Psoas muscle (tissue), 8 donors: ENCODE results near the gene FOXP3. TPM values are rescaled to one million over a fixed set of nuclear protein-coding genes. Genes with fewer than 3 reads are reported as not detected.
A peak's percentile ranks its signal among the peaks of the same experiment; 100 is the strongest.

Source experiments
- ATAC-seq, 4 donors: fragments of 200-7000 bp; cut with Tn5 transposase; one replicate each; pipeline ENCODE4 v1.9.1; 2020; ENCODE audit warnings: moderate library complexity in 3 of 4, mild to moderate bottlenecking in 2 of 4
- DNase-seq, 2 donors: peaks; one replicate each; pipeline ENCODE4 v3.0.0-alpha.2; 2020
- H3K27ac ChIP-seq: fragments of 200-600 bp; one replicate; pipeline ENCODE4 v1.8.0; 2022
- H3K27me3 ChIP-seq, 3 donors: fragments of 200-600 bp in 1 of 3; one replicate each; pipeline versions ENCODE4 v1.6.1 to v1.8.0; 2013 to 2022; ENCODE audit warnings: low read length in 2 of 3, mild to moderate bottlenecking in 2 of 3, moderate library complexity in 1 of 3; ENCODE audit not compliant: insufficient read depth in 3 of 3
- H3K36me3 ChIP-seq, 2 donors: fragments of 200-600 bp in 1 of 2; one replicate each; pipeline versions ENCODE4 v1.6.1 to v1.8.0; 2013 to 2022; ENCODE audit warnings: low read depth in 1 of 2, mild to moderate bottlenecking in 1 of 2, moderate library complexity in 1 of 2; ENCODE audit not compliant: insufficient read depth in 1 of 2
- H3K4me1 ChIP-seq: fragments of 200-600 bp; one replicate; pipeline ENCODE4 v1.8.0; 2022
- H3K4me3 ChIP-seq: fragments of 200-600 bp; one replicate; pipeline ENCODE4 v1.8.0; 2022; ENCODE audit warnings: mild to moderate bottlenecking
- H3K9me3 ChIP-seq: fragments of 200-600 bp; one replicate; pipeline ENCODE4 v1.8.0; 2022
- WGBS, 3 donors: extraction: QIAGEN DNeasy Blood & Tissue Kit; methylation state at CpG; one replicate each; pipeline versions ENCODE4 v1.1.6 to v1.1.7; 2013; 5-methylcytosine and 5-hydroxymethylcytosine counted together
- intact Hi-C, 2 donors: fragments of 100-400 bp; cut with DNase I; formaldehyde crosslinking; loops; one replicate each; pipeline versions ENCODE4 v1.11.0 to v1.14.2; 2022
- polyA plus RNA-seq, 3 donors: library from polyadenylated mRNA; stranded (reverse); fragments of 200-250 nt; gene quantifications; one replicate each; pipeline ENCODE4 v1.2.3, GENCODE V29; 2013
- total RNA-seq, 4 donors: library from RNA; stranded (reverse); fragmentation: NEBNext Ultra II Directional in 2 of 4; extraction: Animal tissue kit (Norgen Biotek cat#: 25700) in 2 of 4; gene quantifications; one replicate each; pipeline versions ENCODE4 v1.2.1 to v1.2.4, GENCODE V29; 2021 to 2023
- TF ChIP-seq, protein P1 (sequence below): fragments of 200-600 bp; IDR thresholded peaks from one replicate; pipeline ENCODE4 v1.8.0; 2022; ENCODE audit warnings: antibody characterized with exemption
- donor health status: healthy with polysubstance abuse.
- donor health status: DM: no; HTN: no; CAD: no; lungs with moderate emphysema.
- donor health status: Bipolar disorder and iron deficiency.
- donor health status: healthy.
- donor health status: DM: yes; HTN: yes; CAD: no.
- donor health status: DM: no; HTN: no; CAD: no.
- donor health status: DM: no; HTN: no; CAD: no.
- donor health status: DM: yes; HTN: yes; CAD: no.

FOXP3 gene
- total and polyA plus RNA-seq, 7 donors: 0.03 to 0.05 TPM; not detected in 5

DNA sequence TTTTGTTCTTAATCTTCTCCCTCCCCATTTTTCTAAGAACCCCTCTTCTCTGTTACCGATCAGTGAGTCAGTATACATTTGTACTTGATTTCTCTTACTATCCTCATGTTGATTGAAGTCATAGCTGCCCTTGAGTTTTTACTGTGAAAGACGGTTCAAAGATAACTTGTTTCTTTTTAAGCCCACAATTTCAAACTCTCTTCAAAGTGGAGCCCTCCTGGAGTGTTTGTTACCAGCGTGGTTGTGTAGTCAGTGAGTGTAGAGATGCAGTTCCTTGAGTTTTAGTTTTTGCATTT is 13.0 kb upstream of the FOXP3 start:
- no peaks in the 10 kb centered on the region for H3K4me1 ChIP-seq
- no peak for DNase-seq
- no peaks in the 10 kb centered on the region for H3K36me3 ChIP-seq
- H3K4me3 ChIP-seq: no peak overlapping the region
- peak overlapping the region; percentile 3 for H3K27ac ChIP-seq
- TF ChIP-seq, protein P1, sequence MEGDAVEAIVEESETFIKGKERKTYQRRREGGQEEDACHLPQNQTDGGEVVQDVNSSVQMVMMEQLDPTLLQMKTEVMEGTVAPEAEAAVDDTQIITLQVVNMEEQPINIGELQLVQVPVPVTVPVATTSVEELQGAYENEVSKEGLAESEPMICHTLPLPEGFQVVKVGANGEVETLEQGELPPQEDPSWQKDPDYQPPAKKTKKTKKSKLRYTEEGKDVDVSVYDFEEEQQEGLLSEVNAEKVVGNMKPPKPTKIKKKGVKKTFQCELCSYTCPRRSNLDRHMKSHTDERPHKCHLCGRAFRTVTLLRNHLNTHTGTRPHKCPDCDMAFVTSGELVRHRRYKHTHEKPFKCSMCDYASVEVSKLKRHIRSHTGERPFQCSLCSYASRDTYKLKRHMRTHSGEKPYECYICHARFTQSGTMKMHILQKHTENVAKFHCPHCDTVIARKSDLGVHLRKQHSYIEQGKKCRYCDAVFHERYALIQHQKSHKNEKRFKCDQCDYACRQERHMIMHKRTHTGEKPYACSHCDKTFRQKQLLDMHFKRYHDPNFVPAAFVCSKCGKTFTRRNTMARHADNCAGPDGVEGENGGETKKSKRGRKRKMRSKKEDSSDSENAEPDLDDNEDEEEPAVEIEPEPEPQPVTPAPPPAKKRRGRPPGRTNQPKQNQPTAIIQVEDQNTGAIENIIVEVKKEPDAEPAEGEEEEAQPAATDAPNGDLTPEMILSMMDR: no peak
- intact Hi-C loops: no loop called here
- 70 to 85% (median 75%) methylated on average over 3 of the region's 3 CpGs for WGBS, 3 donors
- H3K9me3 ChIP-seq: no peaks in the 10 kb centered on the region
- ATAC-seq: no peak
- H3K27me3 ChIP-seq: peaks cover 0 to 4% (median 0%) of the 10 kb centered on the region in 3 donors

- Histone ChIP-seq H3K4me1 (no peaks in the 10 kb centered on the region), H3K27ac (peak overlapping the region; percentile 3), H3K9me3 (no peaks in the 10 kb centered on the region), H3K4me3 (no peak overlapping the region), H3K36me3 (no peaks in the 10 kb centered on the region), H3K27me3 (peaks cover 0 to 4% (median 0%) of the 10 kb centered on the region in 3 donors)
- WGBS, 3 donors: 41 to 60% (median 50%) methylated on average over 19 of the region's 19 CpGs
- DNase-seq (no peak), ATAC-seq (peak; percentile 44 to 69 (median 58))
- TF ChIP-seq, protein P1: no peak
- intact Hi-C loops: no loop called here
These were observed 12.4 kb upstream of the FOXP3 start for GRCh38 chrX:49276671-49277534.

DNA sequence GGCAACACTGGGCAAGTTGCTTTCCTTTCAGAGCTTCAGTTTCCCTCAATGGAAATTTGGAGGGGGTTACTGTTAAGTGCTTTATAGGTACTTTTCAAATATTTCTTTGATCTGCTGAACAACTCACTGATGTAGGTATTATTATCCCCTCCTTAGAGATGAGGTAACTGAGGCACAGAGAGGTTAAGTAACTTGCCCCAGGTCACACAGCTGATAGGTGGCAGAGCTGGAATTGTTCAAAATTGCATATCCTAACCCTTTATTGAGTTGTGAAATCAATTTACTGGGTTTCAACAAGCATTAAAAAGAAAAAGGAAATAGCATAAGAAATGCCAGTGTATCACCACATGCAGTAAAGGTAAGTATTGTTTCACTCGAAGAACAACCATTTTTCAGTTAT is 11.7 kb upstream of the FOXP3 start:
- ATAC-seq (no peak), DNase-seq (no peak)
- Histone ChIP-seq H3K4me1 (no peaks in the 10 kb centered on the region), H3K4me3 (no peak overlapping the region), H3K36me3 (no peaks in the 10 kb centered on the region), H3K27ac (no peak overlapping the region), H3K27me3 (peaks cover 0 to 4% (median 0%) of the 10 kb centered on the region in 3 donors), H3K9me3 (no peaks in the 10 kb centered on the region)
- intact Hi-C loops: no loop called here
- TF ChIP-seq, protein P1: no peak
- 39 to 65% (median 63%) methylated on average over 1 of the region's 1 CpG for WGBS, 3 donors

DNA sequence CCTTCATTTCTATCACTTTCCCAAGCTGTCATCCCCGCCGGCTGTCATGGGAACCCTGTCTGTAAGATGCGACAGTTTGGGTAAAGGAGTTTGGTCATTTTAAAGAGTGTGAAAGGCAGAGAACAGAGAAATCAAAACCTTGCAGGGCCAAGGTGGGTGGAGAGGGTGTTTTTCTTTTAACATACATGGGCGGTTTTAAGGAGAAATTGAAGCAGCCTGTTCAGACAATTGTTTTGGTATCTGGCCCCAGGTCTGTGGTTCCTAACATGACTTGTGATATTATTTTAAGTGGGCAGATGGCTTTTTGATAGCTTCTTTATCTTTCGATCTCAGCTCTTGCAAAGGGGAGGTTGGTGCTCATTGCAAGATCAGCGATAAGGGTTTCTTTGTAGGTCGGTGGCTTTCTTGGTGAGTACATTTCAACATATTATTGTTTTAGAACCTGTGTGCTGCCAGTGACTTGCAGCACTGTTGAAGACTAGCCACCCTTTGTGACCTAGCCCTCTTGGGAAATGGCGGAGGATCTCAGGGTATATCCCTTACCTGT is 8.7 kb upstream of the FOXP3 start:
- ATAC-seq (no peak), DNase-seq (no peak)
- Histone ChIP-seq H3K27ac (no peak overlapping the region), H3K9me3 (no peaks in the 10 kb centered on the region), H3K4me3 (no peak overlapping the region), H3K27me3 (peaks cover 0 to 4% (median 0%) of the 10 kb centered on the region in 3 donors), H3K4me1 (no peaks in the 10 kb centered on the region), H3K36me3 (no peaks in the 10 kb centered on the region)
- intact Hi-C loops: no loop called here
- TF ChIP-seq, protein P1: no peak
- 82 to 84% (median 83%) methylated on average over 8 of the region's 8 CpGs for WGBS, 3 donors
